HCT116 (cell line): Measurements from ENCODE around the gene ZBTB16.

Experiments used
- CTCF ChIP-seq, 3 experiments: fragments of 200-600 bp in 1 of 3; sonication (generic) in 1 of 3; IDR thresholded peaks in 2 of 3; conservative IDR thresholded peaks in 1 of 3; 2 replicates each; pipeline ENCODE4 v1.5.1; 2012 to 2017; ENCODE audit warnings: low read depth in 2 of 3, low read length in 2 of 3, antibody characterized with exemption in 1 of 3, borderline replicate concordance in 1 of 3, control low read depth in 1 of 3, mild to moderate bottlenecking in 1 of 3, mixed read lengths in 1 of 3, mixed run types in 1 of 3, moderate library complexity in 1 of 3; ENCODE audit not compliant: insufficient read depth in 1 of 3
- ELF1 ChIP-seq: IDR thresholded peaks from 2 replicates; pipeline ENCODE4 v1.6.1; 2012; ENCODE audit warnings: low read depth, borderline replicate concordance
- EZH2 ChIP-seq: fragments of 200-600 bp; sonication (generic); IDR thresholded peaks from 2 replicates; pipeline ENCODE4 v1.6.1; 2017; ENCODE audit warnings: antibody characterized with exemption, mixed run types
- EZH2phosphoT487 ChIP-seq: fragments of 200-600 bp; IDR thresholded peaks from 2 replicates; pipeline ENCODE4 v1.6.1; 2018; ENCODE audit warnings: antibody characterized with exemption, borderline replicate concordance
- POLR2AphosphoS5 ChIP-seq: IDR thresholded peaks from 2 replicates; pipeline ENCODE4 v1.6.1; 2011; ENCODE audit warnings: mild to moderate bottlenecking, low read depth, low read length, moderate library complexity
- SP1 ChIP-seq: IDR thresholded peaks from 2 replicates; pipeline ENCODE4 v1.6.1; 2012; ENCODE audit warnings: low read depth
- TCF7L2 ChIP-seq: IDR thresholded peaks from 2 replicates; pipeline ENCODE4 v1.7.0; 2011; ENCODE audit warnings: borderline replicate concordance, inconsistent platforms; ENCODE audit not compliant: insufficient read depth, insufficient read length; ENCODE audit errors: extremely low read depth

- no peak for TF ChIP-seq ELF1
- no peak for TF ChIP-seq EZH2
- TF ChIP-seq CTCF (IDR thresholded peaks at IDR 0.05 in 2 of 3, conservative IDR thresholded peaks at IDR 0.05 in 1 of 3; ENCODE audit: borderline replicate concordance in 1 of 3, insufficient read depth in 1 of 3, low read depth in 2 of 3, low read length in 2 of 3), result no peak
- no peak for TF ChIP-seq SP1
- no peak for TF ChIP-seq TCF7L2
- TF ChIP-seq POLR2AphosphoS5, result no peak
- TF ChIP-seq EZH2phosphoT487, result no peak
Observed at GRCh38 chr11:114110952-114111947, 51.7 kb downstream of the ZBTB16 start.
